ENCODE measurements around the gene SYNDIG1L. TPM values are rescaled to one million over a fixed set of nuclear protein-coding genes. Genes with fewer than 3 reads are reported as not detected.

SYNDIG1L gene
- polyA plus RNA-seq, 1 donor (not counting 4 experiments of a cell fraction or from before 2014, with no cell fraction given) = not detected

GRCh38 chr14:74469548-74470518 lies 43.8 kb upstream of the SYNDIG1L start:
- FAIRE-seq = no peak
- Histone ChIP-seq H3K4me1 (ENCODE audit: control insufficient read depth, extremely low read depth, insufficient read depth, low read length) (no peaks in the 10 kb centered on the region), H3K27me3 (ENCODE audit: control insufficient read depth, extremely low read depth, insufficient read depth, low read length) (no peaks in the 10 kb centered on the region), H3K79me2 (ENCODE audit: control insufficient read depth, insufficient read depth, low read length) (no peaks in the 10 kb centered on the region), H4K20me1 (ENCODE audit: control insufficient read depth, extremely low read depth, insufficient read depth, low read length) (no peaks in the 10 kb centered on the region), H2AFZ (ENCODE audit: control insufficient read depth, low read length) (no peak overlapping the region), H3K27ac (ENCODE audit: control insufficient read depth, insufficient read depth, low read length) (no peak overlapping the region), H3K36me3 (ENCODE audit: control insufficient read depth in 2 of 2, extremely low read depth in 1 of 2, insufficient read depth in 2 of 2, low read length in 2 of 2) (peaks cover 8 to 9% of the 10 kb centered on the region in 2 experiments), H3K9me3 (ENCODE audit: control insufficient read depth, low read depth, low read length) (no peaks in the 10 kb centered on the region), H3K9me1 (ENCODE audit: control insufficient read depth, extremely low read depth, insufficient read depth, low read length) (no peaks in the 10 kb centered on the region), H3K4me2 (ENCODE audit: control insufficient read depth, extremely low read depth, insufficient read depth, low read depth, low read length) (no peak overlapping the region), H3K9ac (ENCODE audit: control insufficient read depth, extremely low read depth, insufficient read depth, low read length) (no peak overlapping the region), H3K4me3 (ENCODE audit: control insufficient read depth in 2 of 3, extremely low read depth in 1 of 3, insufficient read depth in 2 of 3, low read depth in 1 of 3, low read length in 3 of 3) (no peak overlapping the region)
- TF ChIP-seq, protein P1, sequence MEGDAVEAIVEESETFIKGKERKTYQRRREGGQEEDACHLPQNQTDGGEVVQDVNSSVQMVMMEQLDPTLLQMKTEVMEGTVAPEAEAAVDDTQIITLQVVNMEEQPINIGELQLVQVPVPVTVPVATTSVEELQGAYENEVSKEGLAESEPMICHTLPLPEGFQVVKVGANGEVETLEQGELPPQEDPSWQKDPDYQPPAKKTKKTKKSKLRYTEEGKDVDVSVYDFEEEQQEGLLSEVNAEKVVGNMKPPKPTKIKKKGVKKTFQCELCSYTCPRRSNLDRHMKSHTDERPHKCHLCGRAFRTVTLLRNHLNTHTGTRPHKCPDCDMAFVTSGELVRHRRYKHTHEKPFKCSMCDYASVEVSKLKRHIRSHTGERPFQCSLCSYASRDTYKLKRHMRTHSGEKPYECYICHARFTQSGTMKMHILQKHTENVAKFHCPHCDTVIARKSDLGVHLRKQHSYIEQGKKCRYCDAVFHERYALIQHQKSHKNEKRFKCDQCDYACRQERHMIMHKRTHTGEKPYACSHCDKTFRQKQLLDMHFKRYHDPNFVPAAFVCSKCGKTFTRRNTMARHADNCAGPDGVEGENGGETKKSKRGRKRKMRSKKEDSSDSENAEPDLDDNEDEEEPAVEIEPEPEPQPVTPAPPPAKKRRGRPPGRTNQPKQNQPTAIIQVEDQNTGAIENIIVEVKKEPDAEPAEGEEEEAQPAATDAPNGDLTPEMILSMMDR (optimal IDR thresholded peaks at IDR 0.05 in 1 of 3, IDR thresholded peaks at IDR 0.05 in 1 of 3, conservative IDR thresholded peaks at IDR 0.05 in 1 of 3; ENCODE audit: extremely low read depth in 1 of 3, insufficient read depth in 2 of 3, low read length in 3 of 3) = no peak
- no peak for TF ChIP-seq EZH2 (IDR thresholded peaks at IDR 0.05; ENCODE audit: low read length)
- no peak for DNase-seq (ENCODE audit: low read depth, low spot score)
- dilution Hi-C loops (cut with MboI; ENCODE audit: extremely low pct_ligation_motif_present, low sequenced_read_pairs) = no loop called here

GRCh38 chr14:74468513-74468912 lies 42.5 kb upstream of the SYNDIG1L start:
- H3K4me1 ChIP-seq (ENCODE audit: control insufficient read depth, extremely low read depth, insufficient read depth, low read length) = no peaks in the 10 kb centered on the region
- TF ChIP-seq, protein P1 (optimal IDR thresholded peaks at IDR 0.05 in 1 of 3, IDR thresholded peaks at IDR 0.05 in 1 of 3, conservative IDR thresholded peaks at IDR 0.05 in 1 of 3; ENCODE audit: extremely low read depth in 1 of 3, insufficient read depth in 2 of 3, low read length in 3 of 3) = no peak
- TF ChIP-seq EZH2 (IDR thresholded peaks at IDR 0.05; ENCODE audit: low read length) = no peak
- dilution Hi-C loops (cut with MboI; ENCODE audit: extremely low pct_ligation_motif_present, low sequenced_read_pairs) = no loop called here
- FAIRE-seq = no peak
- H3K27ac ChIP-seq (ENCODE audit: control insufficient read depth, insufficient read depth, low read length) = no peak overlapping the region
- no peaks in the 10 kb centered on the region for H3K79me2 ChIP-seq (ENCODE audit: control insufficient read depth, insufficient read depth, low read length)
- no peaks in the 10 kb centered on the region for H3K27me3 ChIP-seq (ENCODE audit: control insufficient read depth, extremely low read depth, insufficient read depth, low read length)
- H4K20me1 ChIP-seq (ENCODE audit: control insufficient read depth, extremely low read depth, insufficient read depth, low read length) = no peaks in the 10 kb centered on the region
- H2AFZ ChIP-seq (ENCODE audit: control insufficient read depth, low read length) = no peak overlapping the region
- peaks cover 0 to 9% of the 10 kb centered on the region in 2 experiments for H3K36me3 ChIP-seq (ENCODE audit: control insufficient read depth in 2 of 2, extremely low read depth in 1 of 2, insufficient read depth in 2 of 2, low read length in 2 of 2)
- DNase-seq (ENCODE audit: low read depth, low spot score) = no peak
- H3K4me2 ChIP-seq (ENCODE audit: control insufficient read depth, extremely low read depth, insufficient read depth, low read depth, low read length) = no peak overlapping the region
- H3K9me1 ChIP-seq (ENCODE audit: control insufficient read depth, extremely low read depth, insufficient read depth, low read length) = no peaks in the 10 kb centered on the region
- no peak overlapping the region for H3K4me3 ChIP-seq (ENCODE audit: control insufficient read depth in 2 of 3, extremely low read depth in 1 of 3, insufficient read depth in 2 of 3, low read depth in 1 of 3, low read length in 3 of 3)
- no peaks in the 10 kb centered on the region for H3K9me3 ChIP-seq (ENCODE audit: control insufficient read depth, low read depth, low read length)
- H3K9ac ChIP-seq (ENCODE audit: control insufficient read depth, extremely low read depth, insufficient read depth, low read length) = no peak overlapping the region
